ENCODE data around the gene SYNPO2. TPM values are rescaled to one million over a fixed set of nuclear protein-coding genes. Genes with fewer than 3 reads are reported as not detected.

Gene SYNPO2
- total and polyA plus RNA-seq, 10 donors, result 3.6 to 72.1 (median 29.0) TPM

DNA sequence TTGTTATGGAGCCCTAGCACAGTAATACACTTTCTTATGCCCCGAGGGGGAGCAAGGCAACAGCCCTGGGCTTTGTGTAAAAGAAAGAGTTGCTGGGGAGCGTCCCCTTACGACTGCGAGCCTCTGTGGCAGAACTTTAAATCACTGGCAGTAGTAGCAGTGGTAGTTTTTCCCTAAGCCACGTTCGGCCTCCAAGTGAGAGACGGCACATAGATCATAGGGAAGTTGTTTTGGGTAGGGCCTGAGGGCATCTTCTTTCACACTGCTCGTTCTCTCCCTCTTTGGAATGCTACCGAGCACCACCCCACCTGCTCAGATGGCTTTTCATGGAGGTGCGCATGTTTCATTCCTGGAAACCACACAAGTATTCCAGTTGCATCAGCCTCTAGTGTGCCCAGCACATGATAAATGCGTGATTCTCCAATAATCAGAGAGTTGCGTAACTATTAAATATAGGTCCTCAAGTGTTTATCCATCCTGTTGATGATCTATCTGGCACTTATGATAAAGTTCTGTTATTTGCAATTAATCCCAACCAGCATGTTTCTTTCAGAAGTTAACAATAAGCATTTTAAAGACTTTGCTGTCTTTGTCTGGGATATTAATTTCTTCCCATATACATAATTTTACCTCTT is 7.0 kb upstream of the SYNPO2 start:
- no peak overlapping the region for H3K4me3 ChIP-seq
- intact Hi-C loops (cut with DNase I; ENCODE audit: low total_unique reads), result no loop called here
- TF ChIP-seq POLR2AphosphoS5 (IDR thresholded peaks at IDR 0.05) (no peak), POLR2A (IDR thresholded peaks at IDR 0.05) (no peak)
- TF ChIP-seq, protein P1, sequence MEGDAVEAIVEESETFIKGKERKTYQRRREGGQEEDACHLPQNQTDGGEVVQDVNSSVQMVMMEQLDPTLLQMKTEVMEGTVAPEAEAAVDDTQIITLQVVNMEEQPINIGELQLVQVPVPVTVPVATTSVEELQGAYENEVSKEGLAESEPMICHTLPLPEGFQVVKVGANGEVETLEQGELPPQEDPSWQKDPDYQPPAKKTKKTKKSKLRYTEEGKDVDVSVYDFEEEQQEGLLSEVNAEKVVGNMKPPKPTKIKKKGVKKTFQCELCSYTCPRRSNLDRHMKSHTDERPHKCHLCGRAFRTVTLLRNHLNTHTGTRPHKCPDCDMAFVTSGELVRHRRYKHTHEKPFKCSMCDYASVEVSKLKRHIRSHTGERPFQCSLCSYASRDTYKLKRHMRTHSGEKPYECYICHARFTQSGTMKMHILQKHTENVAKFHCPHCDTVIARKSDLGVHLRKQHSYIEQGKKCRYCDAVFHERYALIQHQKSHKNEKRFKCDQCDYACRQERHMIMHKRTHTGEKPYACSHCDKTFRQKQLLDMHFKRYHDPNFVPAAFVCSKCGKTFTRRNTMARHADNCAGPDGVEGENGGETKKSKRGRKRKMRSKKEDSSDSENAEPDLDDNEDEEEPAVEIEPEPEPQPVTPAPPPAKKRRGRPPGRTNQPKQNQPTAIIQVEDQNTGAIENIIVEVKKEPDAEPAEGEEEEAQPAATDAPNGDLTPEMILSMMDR (IDR thresholded peaks at IDR 0.05 in 8 of 11, conservative IDR thresholded peaks at IDR 0.05 in 3 of 11), result no peak
- 85 to 93% (median 91%) methylated on average over 12 of the region's 12 CpGs for WGBS, 5 donors
- H3K27ac ChIP-seq, result no peak overlapping the region
- H3K9me3 ChIP-seq, result peaks cover 0 to 13% (median 3%) of the 10 kb centered on the region in 8 donors
- no peaks in the 10 kb centered on the region for H3K36me3 ChIP-seq
- H3K4me1 ChIP-seq, result no peaks in the 10 kb centered on the region
- no peak for DNase-seq
- H3K27me3 ChIP-seq (replicated peaks in 1 of 7), result no peaks in the 10 kb centered on the region

DNA sequence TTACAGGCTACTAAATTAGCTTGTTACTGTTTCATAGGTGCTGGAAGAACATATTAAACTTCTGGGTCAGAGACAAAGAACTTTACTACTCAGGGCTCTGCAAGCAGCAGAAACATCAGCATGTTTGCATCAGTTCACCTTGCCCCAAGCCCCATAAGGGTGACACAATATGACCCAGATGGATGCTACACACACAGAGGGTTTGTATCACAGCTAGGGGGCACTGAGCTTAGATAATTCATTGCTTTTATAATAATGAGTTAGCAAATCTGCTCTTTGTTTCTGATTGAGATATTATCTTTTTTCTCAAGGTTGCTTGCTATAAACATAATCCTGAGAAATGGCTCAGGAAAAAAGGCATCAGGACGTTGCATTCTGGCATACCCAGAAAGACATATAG is 4.8 kb upstream of the SYNPO2 start:
- peaks cover under 1 to 8% (median 7%) of the 10 kb centered on the region in 6 donors for H3K4me1 ChIP-seq
- no peak for TF ChIP-seq POLR2A (IDR thresholded peaks at IDR 0.05)
- TF ChIP-seq, protein P1 (IDR thresholded peaks at IDR 0.05 in 8 of 11, conservative IDR thresholded peaks at IDR 0.05 in 3 of 11), result peak in 2 of 11 experiments; percentile 5 to 7
- intact Hi-C loops (cut with DNase I; ENCODE audit: low total_unique reads), result no loop called here
- H3K27me3 ChIP-seq (replicated peaks in 1 of 7), result peaks cover 0 to 11% (median 4%) of the 10 kb centered on the region in 7 donors
- no peak overlapping the region for H3K4me3 ChIP-seq
- WGBS, 5 donors, result 40 to 60% (median 55%) methylated on average over 1 of the region's 1 CpG
- H3K36me3 ChIP-seq, result no peaks in the 10 kb centered on the region
- no peaks in the 10 kb centered on the region for H3K9me3 ChIP-seq
- DNase-seq, result no peak
- no peak overlapping the region for H3K27ac ChIP-seq

DNA sequence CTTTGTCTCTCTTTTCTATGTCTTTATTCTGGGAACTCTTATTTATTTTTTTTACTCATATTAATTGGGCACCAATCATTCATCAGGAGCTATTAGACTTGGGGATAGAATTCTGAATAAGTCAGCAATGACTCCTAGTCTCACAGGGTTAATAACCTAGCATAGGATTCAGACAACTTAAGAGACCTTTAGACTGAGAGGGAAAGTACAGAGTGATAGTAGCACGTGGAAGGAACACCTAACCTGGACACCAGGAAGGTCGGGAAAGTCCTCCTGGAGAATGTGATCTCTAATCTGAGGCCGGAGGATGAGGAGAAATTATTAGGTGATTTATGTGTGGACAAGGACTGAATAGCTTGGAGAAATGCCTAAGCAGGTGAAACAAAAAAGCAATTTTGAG is 3.9 kb upstream of the SYNPO2 start:
- TF ChIP-seq, protein P1 (IDR thresholded peaks at IDR 0.05 in 8 of 11, conservative IDR thresholded peaks at IDR 0.05 in 3 of 11), result no peak
- TF ChIP-seq POLR2AphosphoS5 (IDR thresholded peaks at IDR 0.05) (no peak), POLR2A (IDR thresholded peaks at IDR 0.05) (no peak)
- intact Hi-C loops (cut with DNase I; ENCODE audit: low total_unique reads), result no loop called here
- WGBS, 5 donors, result 79 to 90% (median 89%) methylated on average over 3 of the region's 3 CpGs

DNA sequence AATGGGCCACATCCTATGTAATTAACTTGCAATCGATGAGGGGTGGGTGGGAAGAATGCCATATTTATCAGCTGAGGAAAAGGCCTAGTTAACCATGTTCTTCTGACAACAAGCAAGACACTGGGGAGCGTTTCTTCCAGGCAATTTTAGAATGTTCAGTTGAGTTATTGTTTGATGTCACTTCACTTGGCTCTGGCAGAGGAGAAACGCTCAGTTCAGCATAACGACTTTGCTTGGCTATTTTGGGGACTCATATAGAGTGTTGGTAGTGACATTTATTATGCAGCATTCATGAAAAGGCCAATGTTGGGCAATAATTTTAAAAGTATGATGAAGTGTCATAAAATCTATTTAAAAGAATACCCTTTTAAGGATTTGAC is 648 bp downstream of the SYNPO2 start:
- Histone ChIP-seq H3K4me1 (peaks cover 5 to 18% (median 14%) of the 10 kb centered on the region in 6 donors), H3K4me3 (peak overlapping the region; percentile 32 to 69 (median 38)), H3K27ac (peak overlapping the region in 7 of 8 donors; percentile 53 to 69 (median 61)), H3K27me3 (replicated peaks in 1 of 7) (peaks cover 0 to 31% (median 5%) of the 10 kb centered on the region in 7 donors), H3K36me3 (no peaks in the 10 kb centered on the region), H3K9me3 (no peaks in the 10 kb centered on the region)
- intact Hi-C loops (cut with DNase I; ENCODE audit: low total_unique reads), result loop anchor here (2.0 kb wide), 1 partner anchor 121 kb away; no protein-coding TSS in a partner anchor
- TF ChIP-seq POLR2A (IDR thresholded peaks at IDR 0.05) (no peak), POLR2AphosphoS5 (IDR thresholded peaks at IDR 0.05) (no peak)
- TF ChIP-seq, protein P1 (IDR thresholded peaks at IDR 0.05 in 8 of 11, conservative IDR thresholded peaks at IDR 0.05 in 3 of 11), result no peak
- no peak for DNase-seq
- WGBS, 5 donors, result 51 to 73% (median 63%) methylated on average over 4 of the region's 4 CpGs

More for the DNA sequence above, 3.9 kb upstream of the SYNPO2 start:
- Histone ChIP-seq H3K27ac (no peak overlapping the region), H3K4me3 (no peak overlapping the region), H3K9me3 (no peaks in the 10 kb centered on the region), H3K36me3 (no peaks in the 10 kb centered on the region), H3K4me1 (peaks cover 5 to 16% (median 14%) of the 10 kb centered on the region in 6 donors), H3K27me3 (replicated peaks in 1 of 7) (peaks cover 0 to 20% (median 5%) of the 10 kb centered on the region in 7 donors)
- no peak for DNase-seq
